Ovary (tissue), 9 donors: ENCODE measurements around the gene LMTK3. TPM values are rescaled to one million over a fixed set of nuclear protein-coding genes. Genes with fewer than 3 reads are reported as not detected.

ENCODE experiments used
- DNase-seq, 5 donors: peaks; one replicate each; pipeline ENCODE4 v3.0.0-alpha.2; 2019 to 2020
- H3K27ac ChIP-seq, 2 donors: fragments of 200-600 bp; one replicate each; pipeline versions ENCODE4 v1.5.1 to v1.8.0; 2019 to 2022
- H3K27me3 ChIP-seq: fragments of 200-600 bp; one replicate; pipeline ENCODE4 v1.8.0; 2022
- H3K36me3 ChIP-seq: fragments of 200-600 bp; sonication (generic); one replicate; pipeline ENCODE4 v1.5.1; 2019
- H3K4me1 ChIP-seq: one replicate; pipeline ENCODE4 v1.8.1; 2013; ENCODE audit warnings: mild to moderate bottlenecking, moderate library complexity; ENCODE audit not compliant: insufficient read depth
- H3K4me3 ChIP-seq: fragments of 200-600 bp; sonication (generic); one replicate; pipeline ENCODE4 v1.5.1; 2017
- H3K9me3 ChIP-seq, 2 donors: fragments of 200-600 bp in 1 of 2; sonication (generic) in 1 of 2; one replicate each; pipeline versions ENCODE4 v1.5.1 to v1.8.1; 2013 to 2019; ENCODE audit warnings: mild to moderate bottlenecking in 1 of 2, moderate library complexity in 1 of 2
- CTCF ChIP-seq, 3 donors: fragments of 450-650 bp in 2 of 3; fragments of 200-600 bp in 1 of 3; IDR thresholded peaks; one replicate each; pipeline versions ENCODE4 v1.5.1 to v1.8.0; 2016 to 2022; ENCODE audit warnings: antibody characterized with exemption in 3 of 3, mild to moderate bottlenecking in 1 of 3
- EP300 ChIP-seq: sonication (generic); formaldehyde crosslinking; IDR thresholded peaks from one replicate; pipeline ENCODE4 v1.6.1; 2017; ENCODE audit warnings: antibody characterized with exemption
- POLR2A ChIP-seq: fragments of 450-650 bp; IDR thresholded peaks from one replicate; pipeline ENCODE4 v1.6.1; 2017; ENCODE audit warnings: antibody characterized with exemption, mild to moderate bottlenecking, moderate library complexity
- WGBS, 3 donors: extraction: QIAGEN DNeasy Blood & Tissue Kit in 1 of 3; methylation state at CpG; one replicate each; pipeline versions ENCODE4 v1.1.5 to v1.1.7; 2013 to 2017; 5-methylcytosine and 5-hydroxymethylcytosine counted together
- intact Hi-C, 4 donors: fragments of 100-400 bp; cut with DNase I; formaldehyde crosslinking; loops; one replicate each; pipeline versions ENCODE4 v1.11.0 to v1.15.1; 2022 to 2023
- polyA plus RNA-seq, 2 donors: library from polyadenylated mRNA; stranded (reverse); fragments of 200-250 nt in 1 of 2; fragments of 350-450 nt in 1 of 2; fragmentation: Illumina TruSeq in 1 of 2; extraction: RNeasy Lipid Tissue Mini Kit (QIAGEN cat#74804) in 1 of 2; gene quantifications; one replicate each; pipeline ENCODE4 v1.2.3, GENCODE V29; 2013 to 2014
- total RNA-seq, 7 donors: library from RNA; depleted of rRNA in 2 of 7; stranded (reverse); fragments of >200 nt in 2 of 7; fragmentation: NEBNext Ultra II Directional in 3 of 7; extraction: Animal tissue kit (Norgen Biotek cat#: 25700) in 3 of 7; gene quantifications; one replicate each; pipeline versions ENCODE4 v1.1.0 to v1.2.4, GENCODE V29; 2016 to 2023
- donor health status: DM: no; HTN: no; CAD: no; lungs with moderate emphysema.
- donor health status: DM: no; HTN: no; CAD: no.
- donor health status: Bipolar disorder and iron deficiency.
- donor health status: DM: yes; HTN: yes; CAD: no.
- donor health status: DM: no; HTN: no; CAD: no.
- donor health status: DM: yes; HTN: yes; CAD: no.

LMTK3 gene
- total and polyA plus RNA-seq, 9 donors = 0.27 to 2.5 (median 0.49) TPM; not detected in 1

- intact Hi-C loops = no loop called here
- Histone ChIP-seq H3K36me3 (no peaks in the 10 kb centered on the region), H3K4me1 (peaks cover 6% of the 10 kb centered on the region), H3K4me3 (no peak overlapping the region), H3K27me3 (no peaks in the 10 kb centered on the region), H3K27ac (no peak overlapping the region), H3K9me3 (no peaks in the 10 kb centered on the region)
- DNase-seq = peak in 1 of 5 donors; percentile 23
- 51 to 81% (median 63%) methylated on average over 45 to 94 of the region's 94 CpGs for WGBS, 3 donors
- no peak for TF ChIP-seq EP300
- no peak for TF ChIP-seq CTCF (IDR thresholded peaks at IDR 0.05)
- no peak for TF ChIP-seq POLR2A
Measured at GRCh38 chr19:48442116-48443035, 69.3 kb downstream of the LMTK3 start.

DNA sequence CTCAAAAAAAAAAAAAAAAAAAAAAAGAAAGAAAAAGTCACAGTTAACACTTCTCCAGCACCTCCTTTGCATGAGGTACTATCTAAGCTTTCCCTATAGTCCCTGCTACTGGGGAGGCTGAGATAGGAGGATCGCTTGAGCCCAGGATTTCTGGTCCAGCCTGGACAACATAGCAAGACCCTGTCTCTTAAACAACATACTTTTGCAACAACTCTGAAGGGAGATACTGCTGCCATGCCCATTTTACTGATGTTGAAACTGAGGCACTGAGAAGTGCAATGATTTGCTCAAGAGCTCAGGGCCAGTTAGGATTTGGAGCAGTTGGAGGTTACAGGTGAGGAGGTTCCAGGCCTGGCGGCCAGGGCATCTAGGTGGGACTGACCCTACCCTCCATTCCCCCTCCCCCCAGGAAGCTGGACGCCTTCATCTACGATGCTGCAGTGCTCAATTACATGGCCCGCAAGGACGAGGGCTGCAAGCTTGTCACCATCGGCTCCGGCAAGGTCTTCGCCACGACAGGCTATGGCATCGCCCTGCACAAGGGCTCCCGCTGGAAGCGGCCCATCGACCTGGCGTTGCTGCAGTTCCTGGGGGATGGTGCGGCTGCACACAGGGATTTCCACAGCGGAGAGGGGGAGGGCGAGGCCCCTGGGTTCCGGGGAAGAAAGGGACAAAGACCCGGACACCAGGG, 70.1 kb downstream of the LMTK3 start:
- no peaks in the 10 kb centered on the region for H3K9me3 ChIP-seq
- H3K4me1 ChIP-seq = peaks cover 6% of the 10 kb centered on the region
- no peaks in the 10 kb centered on the region for H3K27me3 ChIP-seq
- no peaks in the 10 kb centered on the region for H3K36me3 ChIP-seq
- intact Hi-C loops = no loop called here
- no peak for DNase-seq
- no peak for TF ChIP-seq POLR2A
- TF ChIP-seq CTCF (IDR thresholded peaks at IDR 0.05) = no peak
- no peak for TF ChIP-seq EP300
- H3K27ac ChIP-seq = no peak overlapping the region
- 92 to 95% (median 94%) methylated on average over 20 of the region's 20 CpGs for WGBS, 3 donors
- no peak overlapping the region for H3K4me3 ChIP-seq

DNA sequence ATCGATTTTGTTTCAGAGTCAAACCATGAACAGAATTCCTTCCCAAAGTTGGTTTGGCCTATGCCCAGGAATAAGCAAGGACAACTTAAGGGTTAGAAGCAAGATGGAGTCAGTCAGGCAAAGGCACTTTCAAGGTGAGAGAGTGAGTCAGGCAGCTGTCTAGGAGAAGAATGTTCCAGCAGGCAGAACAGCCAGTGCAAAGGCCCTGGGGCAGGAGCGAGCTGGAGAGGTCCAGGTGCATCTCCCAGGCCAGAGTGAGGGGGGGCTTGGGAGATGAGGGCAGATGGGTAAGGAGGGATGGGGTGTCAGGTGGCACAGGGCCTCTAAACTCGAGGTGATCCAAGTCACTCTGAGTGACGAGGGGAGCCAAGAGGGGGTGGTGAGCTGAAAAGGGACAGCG, 75.0 kb downstream of the LMTK3 start:
- 90 to 93% (median 93%) methylated on average over 5 of the region's 5 CpGs for WGBS, 3 donors
- H3K4me3 ChIP-seq = no peak overlapping the region
- no peaks in the 10 kb centered on the region for H3K4me1 ChIP-seq
- H3K27me3 ChIP-seq = no peaks in the 10 kb centered on the region
- no peak overlapping the region for H3K27ac ChIP-seq
- intact Hi-C loops = no loop called here
- TF ChIP-seq CTCF (IDR thresholded peaks at IDR 0.05) (no peak), POLR2A (no peak), EP300 (no peak)
- H3K36me3 ChIP-seq = no peaks in the 10 kb centered on the region
- H3K9me3 ChIP-seq = no peaks in the 10 kb centered on the region
- DNase-seq = no peak

Other genes starting within 250 kb of the LMTK3 start
- gene ZNF114, start 241.8 kb downstream of the LMTK3 start, total RNA-seq = under 1 TPM in 5 of 7 donors, not detected in 2; 0.20 to 0.71 (median 0.67) TPM
- gene ZNF114, start 241.8 kb downstream of the LMTK3 start, polyA plus RNA-seq = 1 to 10 TPM in 1 of 2 donors, under 1 TPM in 1; 0.19 to 1.1 TPM
- gene EMP3, start 186.3 kb downstream of the LMTK3 start, total RNA-seq = 100 to 1,000 TPM in 5 of 7 donors, 10 to 100 TPM in 2; 23.2 to 148 (median 120) TPM
- gene EMP3, start 186.3 kb downstream of the LMTK3 start, polyA plus RNA-seq = 100 to 1,000 TPM in 1 of 2 donors, 10 to 100 TPM in 1; 92.5 to 163 TPM
- 1 to 10 TPM; 3.3 to 9.7 (median 7.7) TPM for gene TMEM143, start 147.9 kb downstream of the LMTK3 start, total RNA-seq
- 1 to 10 TPM; 4.1 to 6.0 TPM for gene TMEM143, start 147.9 kb downstream of the LMTK3 start, polyA plus RNA-seq
- not detected for gene SYNGR4, start 147.5 kb downstream of the LMTK3 start, total RNA-seq
- gene SYNGR4, start 147.5 kb downstream of the LMTK3 start, polyA plus RNA-seq = not detected
- 100 to 1,000 TPM in 6 of 7 donors, 10 to 100 TPM in 1; 94.0 to 202 (median 170) TPM for gene KDELR1, start 120.3 kb downstream of the LMTK3 start, total RNA-seq
- 100 to 1,000 TPM; 180 to 333 TPM for gene KDELR1, start 120.3 kb downstream of the LMTK3 start, polyA plus RNA-seq
- under 1 TPM in 6 of 7 donors, not detected in 1; 0.10 to 0.32 (median 0.18) TPM for gene GRIN2D, start 118.2 kb downstream of the LMTK3 start, total RNA-seq
- under 1 TPM; 0.12 TPM for gene GRIN2D, start 118.2 kb downstream of the LMTK3 start, polyA plus RNA-seq
- gene GRWD1, start 65.9 kb downstream of the LMTK3 start, total RNA-seq = 10 to 100 TPM; 16.5 to 41.9 (median 32.5) TPM
- 10 to 100 TPM in 1 of 2 donors, 1 to 10 TPM in 1; 9.5 to 14.8 TPM for gene GRWD1, start 65.9 kb downstream of the LMTK3 start, polyA plus RNA-seq
- 1 to 10 TPM in 5 of 7 donors, under 1 TPM in 2; 0.48 to 2.2 (median 1.4) TPM for gene KCNJ14, start 56.3 kb downstream of the LMTK3 start, total RNA-seq
- gene KCNJ14, start 56.3 kb downstream of the LMTK3 start, polyA plus RNA-seq = under 1 TPM; 0.56 to 0.63 TPM
- gene CYTH2, start 42.5 kb downstream of the LMTK3 start, total RNA-seq = 10 to 100 TPM; 38.5 to 66.5 (median 49.4) TPM
- 10 to 100 TPM; 27.6 to 58.2 TPM for gene CYTH2, start 42.5 kb downstream of the LMTK3 start, polyA plus RNA-seq
- gene SULT2B1, start 40.3 kb upstream of the LMTK3 start, total RNA-seq = under 1 TPM in 1 of 7 donors, not detected in 6; 0.20 TPM
- under 1 TPM in 1 of 2 donors, not detected in 1; 0.10 TPM for gene SULT2B1, start 40.3 kb upstream of the LMTK3 start, polyA plus RNA-seq
- not detected for gene SPACA4, start 94.9 kb upstream of the LMTK3 start, total RNA-seq
- gene SPACA4, start 94.9 kb upstream of the LMTK3 start, polyA plus RNA-seq = not detected
- 1 to 10 TPM in 5 of 7 donors, not detected in 2; 1.1 to 6.9 (median 1.5) TPM for gene FAM83E, start 103.2 kb upstream of the LMTK3 start, total RNA-seq
- gene FAM83E, start 103.2 kb upstream of the LMTK3 start, polyA plus RNA-seq = under 1 TPM in 1 of 2 donors, not detected in 1; 0.16 TPM
- gene RPL18, start 107.3 kb upstream of the LMTK3 start, total RNA-seq = 1,000 to 10,000 TPM; 2,699 to 8,435 (median 3,584) TPM
- 1,000 to 10,000 TPM; 1,780 to 6,110 TPM for gene RPL18, start 107.3 kb upstream of the LMTK3 start, polyA plus RNA-seq
- 10 to 100 TPM; 12.3 to 37.2 (median 27.0) TPM for gene SPHK2, start 107.7 kb upstream of the LMTK3 start, total RNA-seq
- 10 to 100 TPM in 1 of 2 donors, 1 to 10 TPM in 1; 2.9 to 24.5 TPM for gene SPHK2, start 107.7 kb upstream of the LMTK3 start, polyA plus RNA-seq
- gene DBP, start 125.5 kb upstream of the LMTK3 start, total RNA-seq = 10 to 100 TPM; 19.7 to 69.8 (median 34.6) TPM
- gene DBP, start 125.5 kb upstream of the LMTK3 start, polyA plus RNA-seq = 10 to 100 TPM; 19.8 to 29.0 TPM
- gene CA11, start 134.4 kb upstream of the LMTK3 start, total RNA-seq = 10 to 100 TPM; 14.9 to 52.5 (median 40.8) TPM
- gene CA11, start 134.4 kb upstream of the LMTK3 start, polyA plus RNA-seq = 10 to 100 TPM; 43.1 to 53.1 TPM
- gene NTN5, start 161.2 kb upstream of the LMTK3 start, total RNA-seq = 1 to 10 TPM in 6 of 7 donors, under 1 TPM in 1; 0.23 to 3.8 (median 2.2) TPM
- 1 to 10 TPM in 1 of 2 donors, under 1 TPM in 1; 0.55 to 1.4 TPM for gene NTN5, start 161.2 kb upstream of the LMTK3 start, polyA plus RNA-seq
- 1 to 10 TPM in 5 of 7 donors, not detected in 2; 1.0 to 2.5 (median 2.4) TPM for gene FUT2, start 184.1 kb upstream of the LMTK3 start, total RNA-seq
- gene FUT2, start 184.1 kb upstream of the LMTK3 start, polyA plus RNA-seq = under 1 TPM; 0.10 to 0.23 TPM
- 10 to 100 TPM in 5 of 7 donors, 1 to 10 TPM in 2; 1.3 to 17.1 (median 11.2) TPM for gene MAMSTR, start 207.9 kb upstream of the LMTK3 start, total RNA-seq
- gene MAMSTR, start 207.9 kb upstream of the LMTK3 start, polyA plus RNA-seq = 1 to 10 TPM; 3.7 to 5.7 TPM
- gene RASIP1, start 228.8 kb upstream of the LMTK3 start, total RNA-seq = 10 to 100 TPM in 5 of 7 donors, 1 to 10 TPM in 2; 4.9 to 25.9 (median 14.2) TPM
- 10 to 100 TPM in 1 of 2 donors, 1 to 10 TPM in 1; 4.1 to 18.4 TPM for gene RASIP1, start 228.8 kb upstream of the LMTK3 start, polyA plus RNA-seq
- gene IZUMO1, start 235.1 kb upstream of the LMTK3 start, total RNA-seq = under 1 TPM in 2 of 7 donors, not detected in 5; 0.11 to 0.67 TPM
- under 1 TPM; 0.08 to 0.13 TPM for gene IZUMO1, start 235.1 kb upstream of the LMTK3 start, polyA plus RNA-seq
- gene FUT1, start 240.8 kb upstream of the LMTK3 start, total RNA-seq = 1 to 10 TPM in 3 of 7 donors, under 1 TPM in 4; 0.48 to 4.0 (median 0.87) TPM
- gene FUT1, start 240.8 kb upstream of the LMTK3 start, polyA plus RNA-seq = 1 to 10 TPM; 1.3 to 1.4 TPM
- gene FGF21, start 243.7 kb upstream of the LMTK3 start, total RNA-seq = not detected
- not detected for gene FGF21, start 243.7 kb upstream of the LMTK3 start, polyA plus RNA-seq